ENCODE data around the gene WBP1.
"Not testable (repeated sequence)": the region's sequence is repeated elsewhere in the genome, so short reads cannot be mapped to it uniquely, and the experiment has no call there.

The WBP1 gene

GRCh38 chr2:74464406-74464805 is 6.2 kb downstream of the WBP1 start:
- FAIRE-seq (no peak), DNase-seq (ENCODE audit: insufficient read length, low spot score) (no peak)
- TF ChIP-seq CTCF (IDR thresholded peaks at IDR 0.05; ENCODE audit: insufficient read depth, missing control alignments) = no peak

DNA sequence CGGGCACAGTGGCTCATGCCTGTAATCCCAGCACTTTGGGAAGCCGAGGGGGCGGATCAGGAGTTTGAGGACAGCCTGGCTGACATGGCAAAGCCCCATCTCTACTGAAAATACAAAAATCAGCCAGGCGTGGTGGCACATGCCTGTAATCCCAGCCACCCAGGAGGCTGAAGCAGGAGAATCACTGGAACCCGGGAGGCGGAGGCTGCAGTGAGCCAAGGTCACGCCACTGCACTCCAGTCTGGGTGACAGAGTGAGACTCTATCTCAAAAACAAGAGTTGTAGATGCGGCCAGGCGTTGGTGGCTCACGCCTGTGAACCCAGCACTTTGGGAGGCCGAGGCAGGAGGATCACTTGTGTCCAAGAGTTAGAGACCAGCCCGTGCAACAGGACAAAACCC is 12.5 kb downstream of the WBP1 start:
- DNase-seq (ENCODE audit: insufficient read length, low spot score); FAIRE-seq: not testable (repeated sequence)

- no peak for FAIRE-seq
- DNase-seq (ENCODE audit: insufficient read length, low spot score) = no peak
- no peak for TF ChIP-seq CTCF (IDR thresholded peaks at IDR 0.05; ENCODE audit: insufficient read depth, missing control alignments)
Measured at GRCh38 chr2:74471332-74472065, 13.3 kb downstream of the WBP1 start.

DNA sequence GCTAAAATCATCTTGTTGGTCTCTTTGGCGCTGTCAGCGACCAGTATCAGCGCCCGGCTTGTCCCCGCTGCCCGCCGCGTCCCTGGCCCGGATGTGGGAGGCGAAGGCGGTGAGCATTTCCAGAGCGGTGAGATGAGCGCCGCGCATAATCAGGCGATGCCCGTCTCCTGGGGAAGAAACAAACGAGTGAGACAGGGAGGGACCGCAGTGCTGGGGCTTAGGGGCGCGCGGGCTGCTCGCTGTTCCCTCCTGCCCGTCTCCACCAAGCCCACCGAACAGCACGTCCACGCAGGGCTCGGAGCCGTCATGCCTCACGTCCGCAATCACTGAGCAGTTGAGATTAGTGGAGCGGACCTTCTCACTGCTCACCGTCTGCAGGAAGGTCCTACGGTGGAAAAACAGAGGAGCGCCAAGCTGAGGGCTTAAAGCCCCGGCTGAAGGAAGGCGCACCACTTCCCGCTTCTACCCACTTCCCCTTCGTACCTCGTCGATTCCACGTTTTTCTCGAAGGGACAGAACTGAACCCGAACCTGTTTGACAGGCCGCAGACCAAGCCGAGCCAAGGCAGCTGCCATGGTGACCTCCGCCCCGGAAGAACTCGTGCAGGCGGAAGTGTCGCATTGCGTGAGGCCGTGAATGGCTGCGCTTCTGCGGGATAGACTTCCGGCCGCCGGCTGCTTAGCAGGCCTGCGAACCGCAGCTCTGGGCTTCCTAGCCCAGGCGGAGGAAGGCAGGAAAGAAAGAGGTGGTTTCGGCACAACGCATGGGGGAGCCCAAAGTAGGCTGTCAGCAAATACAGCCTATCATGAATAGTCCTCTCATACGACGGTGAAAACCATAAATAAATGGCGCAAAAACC is 14.1 kb downstream of the WBP1 start, which contains the start of gene MRPL53:
Gene MRPL53 (minus strand): TSS at position 595 of the 859 bp plus-strand sequence. CDS start 20 bp downstream, at position 575.
- no peak for DNase-seq (ENCODE audit: insufficient read length, low spot score)
- TF ChIP-seq CTCF (IDR thresholded peaks at IDR 0.05; ENCODE audit: insufficient read depth, missing control alignments) = no peak
- FAIRE-seq = no peak

DNA sequence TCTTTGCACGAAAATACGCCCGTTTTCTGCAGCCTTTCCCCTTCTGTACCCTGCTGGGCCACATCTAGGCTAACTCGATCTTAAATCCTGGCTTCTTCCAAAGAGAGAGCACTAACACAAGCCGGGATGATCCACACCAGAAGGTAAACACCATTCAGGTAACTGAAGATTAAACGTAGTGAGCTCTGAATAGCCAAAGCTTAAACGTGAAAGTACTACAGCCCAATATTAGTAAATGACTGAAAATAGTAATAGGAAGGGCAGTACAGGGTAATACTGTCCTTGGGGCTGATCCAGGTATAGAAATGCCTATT is 14.7 kb downstream of the WBP1 start:
- TF ChIP-seq CTCF (IDR thresholded peaks at IDR 0.05; ENCODE audit: insufficient read depth, missing control alignments) = no peak
- DNase-seq (ENCODE audit: insufficient read length, low spot score) = no peak
- FAIRE-seq = no peak

GRCh38 chr2:74474481-74474880 is 16.2 kb downstream of the WBP1 start:
- no peak for TF ChIP-seq CTCF (IDR thresholded peaks at IDR 0.05; ENCODE audit: insufficient read depth, missing control alignments)
- DNase-seq (ENCODE audit: insufficient read length, low spot score) (no peak), FAIRE-seq (no peak)

DNA sequence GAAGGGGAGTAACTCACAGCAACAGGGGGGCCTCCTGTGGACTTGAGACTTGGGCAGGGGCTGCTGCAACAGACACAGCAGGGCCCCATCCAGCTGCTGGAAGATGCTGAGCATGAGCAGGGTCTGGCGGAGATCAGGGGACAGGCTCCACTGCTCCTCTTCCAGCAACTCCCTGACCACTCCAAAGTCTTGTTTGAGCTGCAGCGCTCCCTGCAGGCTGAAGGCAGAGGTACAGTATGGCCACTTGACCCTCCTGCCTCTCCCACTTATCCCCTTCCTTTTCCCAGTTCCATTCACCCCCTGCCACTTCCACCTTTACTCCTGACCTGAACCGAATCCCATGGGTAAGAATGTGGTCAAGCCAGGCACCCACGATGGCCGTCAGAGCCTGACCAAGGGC is 16.7 kb downstream of the WBP1 start:
- no peak for TF ChIP-seq CTCF (IDR thresholded peaks at IDR 0.05; ENCODE audit: insufficient read depth, missing control alignments)
- DNase-seq (ENCODE audit: insufficient read length, low spot score) = no peak
- FAIRE-seq = no peak
